Stomach smooth muscle (tissue), 2 donors: ENCODE measurements around the gene CNTN5.
"Not testable (repeated sequence)": the region's sequence is repeated elsewhere in the genome, so short reads cannot be mapped to it uniquely, and the experiment has no call there.

Experiments
- H3K27ac ChIP-seq: one replicate; pipeline ENCODE4 v1.7.0; 2013; ENCODE audit warnings: mild to moderate bottlenecking, low read length, inconsistent platforms
- H3K27me3 ChIP-seq, 2 donors: one replicate each; pipeline ENCODE4 v1.7.0; 2013; ENCODE audit warnings: low read length in 2 of 2; ENCODE audit not compliant: insufficient read depth in 2 of 2, control insufficient read depth in 1 of 2
- H3K36me3 ChIP-seq, 2 donors: one replicate each; pipeline ENCODE4 v1.7.0; 2013; ENCODE audit warnings: low read length in 2 of 2; ENCODE audit not compliant: control insufficient read depth in 2 of 2, insufficient read depth in 2 of 2
- H3K4me1 ChIP-seq: one replicate; pipeline ENCODE4 v1.7.0; 2013; ENCODE audit warnings: low read length; ENCODE audit not compliant: control insufficient read depth, insufficient read depth
- H3K4me3 ChIP-seq, 2 donors: one replicate each; pipeline ENCODE4 v1.7.0; 2013; ENCODE audit warnings: low read length in 2 of 2
- H3K9ac ChIP-seq, 2 donors: one replicate each; pipeline ENCODE4 v1.7.0; 2013; ENCODE audit warnings: low read length in 2 of 2, mild to moderate bottlenecking in 1 of 2
- H3K9me3 ChIP-seq, 2 donors: one replicate each; pipeline ENCODE4 v1.7.0; 2013; ENCODE audit warnings: low read length in 2 of 2; ENCODE audit not compliant: control insufficient read depth in 2 of 2
- donor health status: healthy.
- donor health status: Pancreatic carcinoma.

CNTN5 gene

GRCh38 chr11:99079576-99079975 is 58.8 kb downstream of the CNTN5 start:
- no peaks in the 10 kb centered on the region for H3K9me3 ChIP-seq
- no peak overlapping the region for H3K27ac ChIP-seq
- H3K9ac ChIP-seq: no peak overlapping the region
- H3K27me3 ChIP-seq: no peaks in the 10 kb centered on the region
- no peak overlapping the region for H3K4me3 ChIP-seq
- no peaks in the 10 kb centered on the region for H3K36me3 ChIP-seq
- no peaks in the 10 kb centered on the region for H3K4me1 ChIP-seq

- Histone ChIP-seq H3K4me1 (no peaks in the 10 kb centered on the region), H3K27ac (no peak overlapping the region), H3K4me3 (no peak overlapping the region), H3K9me3 (no peaks in the 10 kb centered on the region), H3K27me3 (no peaks in the 10 kb centered on the region), H3K36me3 (no peaks in the 10 kb centered on the region), H3K9ac (no peak overlapping the region)
These were observed 59.4 kb downstream of the CNTN5 start for GRCh38 chr11:99080154-99080553.

GRCh38 chr11:99098258-99098657 is 77.5 kb downstream of the CNTN5 start:
- no peaks in the 10 kb centered on the region for H3K9me3 ChIP-seq
- H3K27ac ChIP-seq: no peak overlapping the region
- H3K4me1 ChIP-seq: no peaks in the 10 kb centered on the region
- no peaks in the 10 kb centered on the region for H3K36me3 ChIP-seq
- no peak overlapping the region for H3K4me3 ChIP-seq
- no peaks in the 10 kb centered on the region for H3K27me3 ChIP-seq
- H3K9ac ChIP-seq: no peak overlapping the region

- Histone ChIP-seq H3K27me3 (no peaks in the 10 kb centered on the region), H3K27ac (no peak overlapping the region), H3K4me1 (no peaks in the 10 kb centered on the region), H3K4me3 (no peak overlapping the region), H3K9me3 (no peaks in the 10 kb centered on the region), H3K9ac (no peak overlapping the region), H3K36me3 (no peaks in the 10 kb centered on the region)
These were observed 78.0 kb downstream of the CNTN5 start for GRCh38 chr11:99098751-99099150.

- Histone ChIP-seq H3K36me3 (no peaks in the 10 kb centered on the region), H3K27ac (no peak overlapping the region), H3K27me3 (no peaks in the 10 kb centered on the region), H3K4me3 (no peak overlapping the region), H3K9me3 (no peaks in the 10 kb centered on the region), H3K9ac (no peak overlapping the region), H3K4me1 (no peaks in the 10 kb centered on the region)
These were observed 96.9 kb downstream of the CNTN5 start for GRCh38 chr11:99117603-99118002.

- not testable (repeated sequence) for H3K4me3 ChIP-seq, H3K27ac ChIP-seq, H3K4me1 ChIP-seq, H3K27me3 ChIP-seq, H3K36me3 ChIP-seq, H3K9ac ChIP-seq, H3K9me3 ChIP-seq
These were observed 113.1 kb downstream of the CNTN5 start for GRCh38 chr11:99133862-99134261.

- Histone ChIP-seq H3K9me3 (no peaks in the 10 kb centered on the region), H3K4me3 (no peak overlapping the region), H3K4me1 (no peaks in the 10 kb centered on the region), H3K27ac (no peak overlapping the region), H3K9ac (no peak overlapping the region), H3K36me3 (no peaks in the 10 kb centered on the region), H3K27me3 (no peaks in the 10 kb centered on the region)
These were observed 114.8 kb downstream of the CNTN5 start for GRCh38 chr11:99135508-99135907.

- H3K36me3 ChIP-seq: no peaks in the 10 kb centered on the region
- no peaks in the 10 kb centered on the region for H3K4me1 ChIP-seq
- no peaks in the 10 kb centered on the region for H3K9me3 ChIP-seq
- no peak overlapping the region for H3K9ac ChIP-seq
- no peak overlapping the region for H3K4me3 ChIP-seq
- H3K27me3 ChIP-seq: no peaks in the 10 kb centered on the region
- no peak overlapping the region for H3K27ac ChIP-seq
These were observed 121.5 kb downstream of the CNTN5 start for GRCh38 chr11:99142237-99142636.

- H3K9me3 ChIP-seq: no peaks in the 10 kb centered on the region
- no peaks in the 10 kb centered on the region for H3K4me1 ChIP-seq
- no peaks in the 10 kb centered on the region for H3K27me3 ChIP-seq
- H3K36me3 ChIP-seq: no peaks in the 10 kb centered on the region
- H3K27ac ChIP-seq: no peak overlapping the region
- H3K4me3 ChIP-seq: no peak overlapping the region
- H3K9ac ChIP-seq: no peak overlapping the region
These were observed 127.6 kb downstream of the CNTN5 start for GRCh38 chr11:99148352-99148751.

- H3K36me3 ChIP-seq: no peaks in the 10 kb centered on the region
- no peaks in the 10 kb centered on the region for H3K4me1 ChIP-seq
- no peak overlapping the region for H3K4me3 ChIP-seq
- H3K9ac ChIP-seq: no peak overlapping the region
- H3K9me3 ChIP-seq: no peaks in the 10 kb centered on the region
- H3K27me3 ChIP-seq: no peaks in the 10 kb centered on the region
- no peak overlapping the region for H3K27ac ChIP-seq
These were observed 133.5 kb downstream of the CNTN5 start for GRCh38 chr11:99154277-99154676.

GRCh38 chr11:99160447-99160846 is 139.7 kb downstream of the CNTN5 start:
- H3K9ac ChIP-seq: no peak overlapping the region
- H3K27ac ChIP-seq: no peak overlapping the region
- H3K4me1 ChIP-seq: no peaks in the 10 kb centered on the region

GRCh38 chr11:99162819-99163218 is 142.1 kb downstream of the CNTN5 start:
- H3K27ac ChIP-seq: no peak overlapping the region
- no peak overlapping the region for H3K9ac ChIP-seq
- no peaks in the 10 kb centered on the region for H3K9me3 ChIP-seq
- H3K36me3 ChIP-seq: no peaks in the 10 kb centered on the region
- H3K27me3 ChIP-seq: no peaks in the 10 kb centered on the region
- H3K4me3 ChIP-seq: no peak overlapping the region
- H3K4me1 ChIP-seq: no peaks in the 10 kb centered on the region

More at GRCh38 chr11:99160447-99160846, 139.7 kb downstream of the CNTN5 start:
- no peaks in the 10 kb centered on the region for H3K9me3 ChIP-seq
- no peaks in the 10 kb centered on the region for H3K36me3 ChIP-seq
- no peaks in the 10 kb centered on the region for H3K27me3 ChIP-seq
- no peak overlapping the region for H3K4me3 ChIP-seq
